Sigmoid colon (tissue), 7 donors: ENCODE data around the gene SLC45A1. TPM values are rescaled to one million over a fixed set of nuclear protein-coding genes. Genes with fewer than 3 reads are reported as not detected.

Experiments used
- DNase-seq: peaks from one replicate; pipeline ENCODE4 v3.0.0-alpha.2; 2019
- H3K27ac ChIP-seq, 4 donors: fragments of 200-600 bp; sonication (generic); one replicate each; pipeline ENCODE4 v1.5.1; 2016 to 2019; ENCODE audit warnings: mild to moderate bottlenecking in 1 of 4
- H3K27me3 ChIP-seq, 3 donors: fragments of 200-600 bp; sonication (generic); one replicate each; pipeline ENCODE4 v1.5.1; 2019; ENCODE audit warnings: mild to moderate bottlenecking in 1 of 3
- H3K36me3 ChIP-seq, 4 donors: fragments of 200-600 bp; sonication (generic); one replicate each; pipeline ENCODE4 v1.5.1; 2016 to 2019
- H3K4me1 ChIP-seq, 4 donors: fragments of 200-600 bp; sonication (generic); one replicate each; pipeline ENCODE4 v1.5.1; 2017 to 2019
- H3K4me3 ChIP-seq, 4 donors: fragments of 200-600 bp; sonication (generic); one replicate each; pipeline ENCODE4 v1.5.1; 2017 to 2019; ENCODE audit warnings: mild to moderate bottlenecking in 2 of 4, moderate library complexity in 1 of 4
- H3K9me3 ChIP-seq, 4 donors: fragments of 200-600 bp in 3 of 4; sonication (generic) in 3 of 4; one replicate each; pipeline versions ENCODE4 v1.5.1 to v1.6.1; 2013 to 2019
- CTCF ChIP-seq, 4 experiments: fragments of 450-650 bp in 3 of 4; fragments of 200-600 bp in 1 of 4; IDR thresholded peaks; one replicate each; pipeline ENCODE4 v1.5.1; 2016 to 2019; ENCODE audit warnings: antibody characterized with exemption in 4 of 4, mild to moderate bottlenecking in 3 of 4, moderate library complexity in 2 of 4
- EP300 ChIP-seq, 4 donors: sonication (generic); formaldehyde crosslinking; IDR thresholded peaks; one replicate each; pipeline ENCODE4 v1.6.1; 2017; ENCODE audit warnings: antibody characterized with exemption in 4 of 4
- POLR2A ChIP-seq, 2 donors: fragments of 450-650 bp; IDR thresholded peaks; one replicate each; pipeline ENCODE4 v1.6.1; 2016; ENCODE audit warnings: antibody characterized with exemption in 2 of 2, mild to moderate bottlenecking in 2 of 2, moderate library complexity in 2 of 2
- POLR2AphosphoS5 ChIP-seq, 4 donors: sonication (generic); formaldehyde crosslinking; IDR thresholded peaks; one replicate each; pipeline ENCODE4 v1.6.1; 2017; ENCODE audit warnings: antibody characterized with exemption in 4 of 4
- WGBS, 2 donors: extraction: QIAGEN DNeasy Blood & Tissue Kit; methylation state at CpG; one replicate each; pipeline ENCODE4 v1.1.7; 2013; 5-methylcytosine and 5-hydroxymethylcytosine counted together
- intact Hi-C: fragments of 100-400 bp; cut with DNase I; formaldehyde crosslinking; loops from one replicate; pipeline ENCODE4 v1.15.1; 2023
- polyA plus RNA-seq, 3 donors: library from polyadenylated mRNA; stranded (reverse); fragments of 200-250 nt; gene quantifications; one replicate each; pipeline ENCODE4 v1.2.3, GENCODE V29; 2013
- total RNA-seq, 4 donors: library from RNA; depleted of rRNA; stranded (reverse); fragments of >200 nt; gene quantifications; one replicate each; pipeline ENCODE4 v1.1.0, GENCODE V29; 2016
- donor health status: healthy with polysubstance abuse.
- donor health status: Bipolar disorder and iron deficiency.
- donor health status: healthy.

Gene SLC45A1
- total and polyA plus RNA-seq, 7 donors, result 1.4 to 6.5 (median 3.9) TPM; not detected in 2

- 81 to 85% methylated on average over 22 of the region's 22 CpGs for WGBS, 2 donors
These were observed 15.6 kb upstream of the SLC45A1 start for GRCh38 chr1:8302081-8302956.

GRCh38 chr1:8303141-8303540 lies 14.8 kb upstream of the SLC45A1 start:
- Histone ChIP-seq H3K27ac (no peak overlapping the region), H3K36me3 (no peaks in the 10 kb centered on the region), H3K9me3 (no peaks in the 10 kb centered on the region), H3K4me3 (no peak overlapping the region), H3K27me3 (no peaks in the 10 kb centered on the region), H3K4me1 (peaks cover 0 to 7% (median 0%) of the 10 kb centered on the region in 4 donors)
- no peak for DNase-seq
- TF ChIP-seq CTCF (IDR thresholded peaks at IDR 0.05) (no peak), EP300 (IDR thresholded peaks at IDR 0.05) (no peak), POLR2A (IDR thresholded peaks at IDR 0.05) (no peak), POLR2AphosphoS5 (IDR thresholded peaks at IDR 0.05) (no peak)
- intact Hi-C loops, result loop anchor here (5.0 kb wide), 1 partner anchor 46 kb away; no protein-coding TSS in a partner anchor
- WGBS, 2 donors, result 92 to 94% methylated on average over 3 of the region's 3 CpGs

More at GRCh38 chr1:8302081-8302956, 15.6 kb upstream of the SLC45A1 start:
- H3K4me1 ChIP-seq, result peaks cover 0 to 7% (median 0%) of the 10 kb centered on the region in 4 donors
- no peak overlapping the region for H3K4me3 ChIP-seq
- H3K27me3 ChIP-seq, result no peaks in the 10 kb centered on the region
- H3K36me3 ChIP-seq, result no peaks in the 10 kb centered on the region
- H3K9me3 ChIP-seq, result no peaks in the 10 kb centered on the region
- H3K27ac ChIP-seq, result peak overlapping the region in 1 of 4 donors; percentile 14
- DNase-seq, result peak; percentile 37
- intact Hi-C loops, result loop anchor here (5.0 kb wide), 1 partner anchor 45 kb away; no protein-coding TSS in a partner anchor
- TF ChIP-seq POLR2A (IDR thresholded peaks at IDR 0.05), result no peak
- TF ChIP-seq CTCF (IDR thresholded peaks at IDR 0.05), result no peak
- TF ChIP-seq POLR2AphosphoS5 (IDR thresholded peaks at IDR 0.05), result no peak
- no peak for TF ChIP-seq EP300 (IDR thresholded peaks at IDR 0.05)

GRCh38 chr1:8303876-8304275 lies 14.0 kb upstream of the SLC45A1 start:
- DNase-seq, result no peak
- intact Hi-C loops, result loop anchor here (5.0 kb wide), 1 partner anchor 47 kb away; no protein-coding TSS in a partner anchor
- TF ChIP-seq CTCF (IDR thresholded peaks at IDR 0.05) (no peak), EP300 (IDR thresholded peaks at IDR 0.05) (no peak), POLR2A (IDR thresholded peaks at IDR 0.05) (no peak), POLR2AphosphoS5 (IDR thresholded peaks at IDR 0.05) (no peak)
- H3K9me3 ChIP-seq, result no peaks in the 10 kb centered on the region
- H3K4me3 ChIP-seq, result no peak overlapping the region
- no peaks in the 10 kb centered on the region for H3K36me3 ChIP-seq
- peaks cover 0 to 7% (median 0%) of the 10 kb centered on the region in 4 donors for H3K4me1 ChIP-seq
- no peak overlapping the region for H3K27ac ChIP-seq
- 90 to 92% methylated on average over 4 of the region's 4 CpGs for WGBS, 2 donors
- H3K27me3 ChIP-seq, result no peaks in the 10 kb centered on the region

- WGBS, 2 donors, result 78 to 86% methylated on average over 4 of the region's 4 CpGs
These were observed 10.3 kb upstream of the SLC45A1 start for GRCh38 chr1:8307628-8308027.

More at GRCh38 chr1:8307628-8308027, 10.3 kb upstream of the SLC45A1 start:
- no peak for DNase-seq
- intact Hi-C loops, result no loop called here
- no peaks in the 10 kb centered on the region for H3K27me3 ChIP-seq
- no peaks in the 10 kb centered on the region for H3K36me3 ChIP-seq
- H3K4me3 ChIP-seq, result no peak overlapping the region
- no peaks in the 10 kb centered on the region for H3K9me3 ChIP-seq
- TF ChIP-seq POLR2A (IDR thresholded peaks at IDR 0.05) (no peak), EP300 (IDR thresholded peaks at IDR 0.05) (no peak), POLR2AphosphoS5 (IDR thresholded peaks at IDR 0.05) (no peak), CTCF (IDR thresholded peaks at IDR 0.05) (no peak)
- peaks cover 0 to 7% (median 3%) of the 10 kb centered on the region in 4 donors for H3K4me1 ChIP-seq
- H3K27ac ChIP-seq, result no peak overlapping the region
